ENCODE data around the gene ZNF217.

ZNF217 gene

DNA sequence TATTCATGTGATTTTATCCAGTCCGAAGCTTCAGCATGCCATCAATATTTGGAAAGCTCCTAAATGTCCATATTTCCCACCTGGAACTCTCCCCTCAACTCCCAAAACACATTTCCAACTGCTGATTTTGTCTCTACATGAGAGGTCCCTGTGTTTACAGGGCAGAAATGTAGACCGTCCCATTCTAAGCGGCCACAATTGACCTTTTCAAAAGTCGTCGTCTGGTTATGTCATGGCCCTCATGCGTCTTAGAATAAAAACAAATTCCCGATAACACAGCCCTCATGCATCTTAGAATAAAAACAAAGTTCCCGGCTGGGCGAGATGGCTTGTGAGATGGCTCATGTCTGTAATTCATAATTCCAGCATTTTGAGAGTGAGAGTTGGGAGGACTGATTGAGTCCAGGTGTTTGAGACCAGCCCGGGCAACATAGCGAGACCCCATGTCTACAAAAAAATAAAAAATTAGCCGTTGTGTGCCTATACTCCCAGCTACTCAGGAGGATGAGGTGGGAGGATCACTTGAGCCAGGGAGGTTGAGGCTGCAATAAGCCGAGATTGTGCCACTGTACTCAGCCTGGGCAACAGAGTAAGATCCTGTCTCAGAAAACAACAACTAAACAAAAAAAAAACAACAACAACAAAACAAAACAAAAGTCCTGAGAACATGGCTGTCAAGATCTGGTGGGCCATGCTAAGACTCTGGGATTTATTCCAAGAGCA is 6.4 kb upstream of the ZNF217 start:
- TF ChIP-seq POLR2A (IDR thresholded peaks at IDR 0.05; ENCODE audit: extremely low read depth, insufficient read length), result no peak
- TF ChIP-seq, protein P1, sequence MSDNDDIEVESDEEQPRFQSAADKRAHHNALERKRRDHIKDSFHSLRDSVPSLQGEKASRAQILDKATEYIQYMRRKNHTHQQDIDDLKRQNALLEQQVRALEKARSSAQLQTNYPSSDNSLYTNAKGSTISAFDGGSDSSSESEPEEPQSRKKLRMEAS (IDR thresholded peaks at IDR 0.05; ENCODE audit: low read depth, low read length), result no peak
- no peak for TF ChIP-seq CTCF (IDR thresholded peaks at IDR 0.05; ENCODE audit: low read depth, low read length)
- TF ChIP-seq MYC (IDR thresholded peaks at IDR 0.05; ENCODE audit: low read depth, low read length), result no peak
- H3K4me3 ChIP-seq (ENCODE audit: low read depth, low read length), result no peak overlapping the region
- no peak for DNase-seq (ENCODE audit: low read depth)

DNA sequence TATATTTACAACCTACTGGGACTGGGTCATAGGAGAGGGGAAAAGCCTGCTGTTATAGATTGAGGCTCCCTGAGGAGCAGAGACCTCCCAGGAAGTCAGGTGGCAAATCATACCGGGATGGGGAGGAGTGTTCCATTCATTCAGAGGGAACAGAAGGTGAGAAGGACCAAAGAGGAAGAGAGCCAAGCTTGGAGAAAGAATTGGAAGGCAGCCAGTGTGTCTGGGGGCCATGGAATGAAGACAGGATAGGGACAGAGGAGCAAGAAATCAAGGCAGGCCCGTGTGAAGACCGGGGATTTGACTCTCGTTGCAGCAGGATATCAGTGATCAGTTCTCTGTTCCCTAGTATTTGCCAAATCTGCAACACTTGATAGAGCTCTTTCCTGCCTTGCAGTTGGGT is 5.7 kb upstream of the ZNF217 start:
- TF ChIP-seq CTCF (IDR thresholded peaks at IDR 0.05; ENCODE audit: low read depth, low read length), result no peak
- no peak for TF ChIP-seq MYC (IDR thresholded peaks at IDR 0.05; ENCODE audit: low read depth, low read length)
- TF ChIP-seq, protein P1 (IDR thresholded peaks at IDR 0.05; ENCODE audit: low read depth, low read length), result no peak
- TF ChIP-seq POLR2A (IDR thresholded peaks at IDR 0.05; ENCODE audit: extremely low read depth, insufficient read length), result no peak
- H3K4me3 ChIP-seq (ENCODE audit: low read depth, low read length), result no peak overlapping the region
- DNase-seq (ENCODE audit: low read depth), result no peak

GRCh38 chr20:53599044-53599362 is 5.4 kb upstream of the ZNF217 start:
- no peak overlapping the region for H3K4me3 ChIP-seq (ENCODE audit: low read depth, low read length)
- TF ChIP-seq POLR2A (IDR thresholded peaks at IDR 0.05; ENCODE audit: extremely low read depth, insufficient read length) (no peak), MYC (IDR thresholded peaks at IDR 0.05; ENCODE audit: low read depth, low read length) (no peak), CTCF (IDR thresholded peaks at IDR 0.05; ENCODE audit: low read depth, low read length) (no peak)
- TF ChIP-seq, protein P1 (IDR thresholded peaks at IDR 0.05; ENCODE audit: low read depth, low read length), result no peak
- no peak for DNase-seq (ENCODE audit: low read depth)

DNA sequence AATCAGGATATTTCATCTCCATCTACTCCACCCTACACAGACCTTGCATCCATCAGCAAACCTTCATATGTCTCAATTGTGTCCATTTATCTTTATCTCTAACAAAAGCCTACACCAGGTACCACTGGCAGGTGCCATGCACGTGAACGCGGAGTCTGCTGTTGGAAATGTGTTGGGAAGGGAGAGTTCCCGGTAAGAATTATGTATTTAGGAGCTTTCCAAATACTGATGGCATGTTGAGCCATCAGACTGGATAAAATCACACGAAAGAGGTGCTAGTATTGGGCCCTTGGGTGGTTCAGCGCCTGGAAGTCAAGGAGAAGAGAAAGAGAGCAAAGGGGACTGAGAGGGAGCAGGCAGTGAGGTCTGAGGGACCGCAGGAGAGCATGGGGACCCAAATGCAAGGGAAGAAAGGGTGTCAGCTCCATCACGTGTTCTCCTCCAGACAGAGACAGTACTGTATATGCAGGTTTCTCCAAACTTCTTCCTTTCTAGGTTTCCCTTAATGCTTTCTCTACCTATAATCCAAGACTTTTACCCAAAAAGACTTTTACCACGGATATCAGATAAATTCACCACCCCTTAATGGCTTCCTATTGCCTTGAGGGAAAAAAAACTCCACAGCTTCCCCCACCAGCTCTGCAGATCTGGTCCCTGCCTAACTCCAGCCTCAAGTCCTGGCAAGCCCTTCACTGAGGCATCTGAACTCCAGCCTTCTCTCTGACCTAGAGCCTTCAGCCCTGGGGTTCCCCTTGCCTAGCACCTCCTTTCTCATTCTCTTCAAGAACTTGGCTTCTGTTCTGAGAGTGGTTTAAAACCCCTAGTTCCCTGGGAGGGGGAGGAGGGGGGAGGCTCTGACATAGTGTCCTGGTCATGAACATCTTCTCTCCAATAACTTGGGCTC is 4.8 kb upstream of the ZNF217 start:
- no peak overlapping the region for H3K4me3 ChIP-seq (ENCODE audit: low read depth, low read length)
- TF ChIP-seq, protein P1 (IDR thresholded peaks at IDR 0.05; ENCODE audit: low read depth, low read length), result no peak
- TF ChIP-seq POLR2A (IDR thresholded peaks at IDR 0.05; ENCODE audit: extremely low read depth, insufficient read length) (no peak), CTCF (IDR thresholded peaks at IDR 0.05; ENCODE audit: low read depth, low read length) (no peak), MYC (IDR thresholded peaks at IDR 0.05; ENCODE audit: low read depth, low read length) (no peak)
- DNase-seq (ENCODE audit: low read depth), result no peak

DNA sequence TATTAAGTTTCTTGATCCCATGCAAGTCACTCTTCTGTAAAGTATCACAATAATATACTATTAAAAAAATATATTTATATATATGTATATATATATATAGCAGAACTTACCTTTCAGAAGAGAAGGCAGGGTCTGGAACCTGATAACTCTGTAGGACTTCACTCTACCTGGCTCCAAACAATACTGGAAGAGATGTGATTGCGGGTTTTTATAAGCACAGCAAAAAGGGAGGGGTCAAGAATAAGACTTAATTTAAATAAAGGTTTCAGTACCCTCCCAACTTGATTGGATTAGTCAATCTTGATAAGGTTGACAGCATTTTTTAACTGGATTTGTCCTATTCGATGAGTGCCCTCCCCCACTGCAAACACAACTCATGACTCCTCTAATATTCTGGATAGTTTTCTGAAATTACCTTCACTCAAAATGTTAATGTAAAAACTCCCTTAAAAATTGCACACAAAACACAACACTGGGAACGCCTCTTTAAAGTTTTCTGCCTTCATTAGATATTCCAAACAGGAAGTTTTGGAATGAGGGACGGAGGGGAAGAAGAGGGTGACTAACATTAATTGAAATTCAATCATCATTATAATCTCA is 4.0 kb upstream of the ZNF217 start:
- TF ChIP-seq, protein P1 (IDR thresholded peaks at IDR 0.05; ENCODE audit: low read depth, low read length), result no peak
- no peak for TF ChIP-seq POLR2A (IDR thresholded peaks at IDR 0.05; ENCODE audit: extremely low read depth, insufficient read length)
- TF ChIP-seq MYC (IDR thresholded peaks at IDR 0.05; ENCODE audit: low read depth, low read length), result no peak
- TF ChIP-seq CTCF (IDR thresholded peaks at IDR 0.05; ENCODE audit: low read depth, low read length), result no peak
- no peak overlapping the region for H3K4me3 ChIP-seq (ENCODE audit: low read depth, low read length)
- DNase-seq (ENCODE audit: low read depth), result no peak
